ENCODE measurements around the gene PROM1.
A peak's percentile ranks its signal among the peaks of the same experiment; 100 is the strongest.

Gene PROM1

DNA sequence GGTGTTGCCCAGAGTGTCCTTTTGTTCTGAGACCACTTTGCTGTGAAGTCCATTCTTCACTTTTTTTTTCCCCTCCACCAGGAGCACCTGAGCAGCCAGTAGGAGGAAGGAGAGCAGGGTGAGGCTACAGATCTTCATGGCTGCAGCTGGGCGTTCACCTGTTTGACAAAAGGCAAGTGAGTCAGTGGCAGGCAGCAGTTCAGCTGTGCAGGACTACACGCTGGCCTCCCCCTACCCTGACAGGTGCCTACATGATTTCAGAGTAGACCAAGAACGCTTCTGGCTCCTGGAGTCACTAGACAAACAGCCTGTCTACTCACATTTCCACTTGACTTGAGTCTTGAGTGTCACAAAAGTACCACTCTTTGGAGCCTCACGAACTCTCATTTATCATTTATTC is 147.3 kb downstream of the PROM1 start:
- no peak for DNase-seq

DNA sequence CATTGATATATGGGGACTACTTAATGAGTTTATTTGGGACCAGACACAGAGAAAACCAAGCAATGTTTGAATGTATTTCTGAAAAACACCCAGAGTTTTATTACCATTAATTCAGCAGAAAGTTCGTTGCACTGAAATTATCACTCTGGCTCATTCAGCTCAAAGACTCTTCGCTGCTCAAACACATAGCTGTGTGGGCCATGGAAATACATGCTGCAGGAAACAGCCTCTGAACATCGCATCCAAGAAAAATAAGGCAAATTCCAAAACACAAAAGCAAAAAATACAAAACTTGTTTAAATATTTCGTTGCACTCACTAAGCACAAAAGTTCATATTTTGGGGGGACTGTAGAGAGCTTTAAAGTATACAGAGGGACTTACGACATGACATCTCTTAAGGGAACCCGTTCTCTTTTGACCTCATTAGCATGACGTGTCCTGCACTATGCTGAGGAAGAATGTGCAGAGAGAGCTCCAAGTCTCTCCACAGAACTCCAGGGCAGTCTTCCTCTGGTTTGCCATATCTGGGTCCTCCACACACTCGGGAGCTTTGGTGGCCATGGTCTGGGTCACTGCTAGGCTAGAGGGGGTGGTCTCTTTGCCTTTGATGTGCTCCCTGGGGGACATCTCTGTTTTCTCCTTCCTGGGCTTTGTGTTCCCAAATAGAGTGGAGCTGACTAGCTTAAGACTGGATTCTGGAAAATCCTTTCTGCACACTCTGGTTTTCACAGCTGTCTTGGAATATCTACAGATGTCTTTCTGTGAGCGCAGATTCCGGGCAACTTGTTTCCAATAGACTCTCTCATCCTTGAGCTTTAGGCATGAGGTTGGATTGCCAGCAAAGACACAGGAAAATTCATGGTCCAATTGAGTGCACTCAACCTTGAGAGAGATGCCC is 148.1 kb downstream of the PROM1 start:
- DNase-seq, result no peak

DNA sequence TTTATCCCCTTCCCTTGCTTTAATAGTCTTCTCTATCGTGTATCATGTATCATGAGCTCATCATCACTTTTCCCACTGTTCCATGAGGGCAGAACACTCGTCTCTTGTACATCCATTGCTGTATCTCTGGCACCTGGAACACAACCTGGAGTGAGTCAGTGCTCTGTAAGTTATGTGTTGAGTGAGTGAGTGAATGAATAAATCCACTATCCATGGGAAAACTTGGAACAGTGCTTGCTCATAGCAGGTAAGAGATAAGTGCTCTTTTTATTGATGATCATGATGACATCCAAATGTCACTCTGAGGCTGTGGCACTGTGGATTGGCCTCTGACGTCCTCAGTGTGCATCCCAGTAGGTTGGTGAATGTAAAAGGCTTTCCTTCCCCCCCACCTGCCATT is 149.6 kb downstream of the PROM1 start:
- DNase-seq, result no peak

DNA sequence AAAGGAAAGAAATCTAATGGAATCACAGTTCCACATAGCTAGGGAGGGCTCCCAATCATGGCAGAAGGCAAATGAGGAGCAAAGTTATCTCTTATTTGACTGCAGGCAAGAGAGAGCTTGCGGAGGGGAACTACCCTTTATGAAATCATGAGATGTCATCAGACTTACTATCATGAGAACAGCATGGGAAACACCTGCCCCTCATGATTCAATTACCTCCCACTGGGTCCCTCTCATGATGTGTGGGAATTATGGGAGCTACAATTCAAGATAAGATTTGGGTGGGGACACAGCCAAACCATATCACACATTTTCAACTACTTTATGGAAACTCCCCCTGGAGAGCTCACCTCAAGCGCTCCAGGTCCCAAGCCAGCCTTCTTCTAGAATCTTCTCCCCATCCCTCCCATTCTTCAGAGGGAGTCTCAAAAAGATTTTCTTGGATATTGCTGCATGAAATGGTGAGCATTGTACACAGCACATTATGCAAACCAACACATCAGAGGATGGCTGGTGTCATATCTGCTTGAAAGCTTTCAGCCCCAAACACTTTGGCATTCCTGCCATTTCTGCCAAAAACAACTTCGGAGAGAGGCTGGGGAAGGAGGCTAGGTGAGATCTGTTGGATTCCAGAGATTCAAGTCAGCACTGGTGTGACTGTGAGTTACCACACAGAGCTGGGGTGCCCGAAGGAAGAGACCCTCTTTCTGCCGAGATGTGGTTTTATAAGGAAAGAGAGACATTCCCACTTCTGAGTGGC is 152.2 kb downstream of the PROM1 start:
- DNase-seq, result no peak

DNA sequence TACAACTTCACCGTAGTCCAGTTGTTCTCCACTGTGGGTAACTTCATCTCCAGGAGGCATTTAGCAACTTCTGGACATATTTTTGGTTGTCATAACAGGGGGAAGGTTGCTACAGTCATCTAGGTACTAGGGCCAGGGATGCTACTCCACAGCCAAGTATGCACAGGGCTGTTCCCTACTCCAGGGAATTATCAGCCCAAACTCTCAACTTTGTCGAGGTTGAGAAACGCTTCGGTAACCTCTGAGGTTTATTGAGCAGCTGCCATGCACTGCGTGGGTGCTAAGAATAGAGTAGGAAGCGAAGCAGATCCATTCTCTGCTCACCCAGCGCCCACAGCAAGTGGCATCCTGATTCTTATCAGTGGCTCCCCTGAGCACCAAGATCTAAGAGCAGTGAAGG is 153.5 kb downstream of the PROM1 start:
- no peak for DNase-seq

DNA sequence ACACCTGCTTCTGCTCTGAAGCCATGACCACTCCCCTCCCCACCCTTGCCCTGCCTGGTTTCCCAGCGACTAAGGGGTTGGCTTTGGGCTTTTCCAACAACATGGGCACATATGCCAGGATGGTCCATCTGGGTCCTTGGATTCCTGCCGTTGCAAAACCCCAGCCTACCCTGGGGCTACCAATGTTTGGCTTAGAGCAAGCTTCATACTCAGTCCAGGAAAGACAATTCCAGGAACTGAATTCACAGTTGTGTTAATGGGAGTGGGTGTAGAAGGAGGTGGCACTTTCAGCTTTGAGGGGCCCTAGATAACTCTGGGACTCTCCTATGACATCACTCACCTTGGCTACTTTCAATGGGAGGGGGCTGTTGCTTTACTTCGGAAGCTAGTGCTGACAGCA is 154.3 kb downstream of the PROM1 start:
- no peak for DNase-seq

DNA sequence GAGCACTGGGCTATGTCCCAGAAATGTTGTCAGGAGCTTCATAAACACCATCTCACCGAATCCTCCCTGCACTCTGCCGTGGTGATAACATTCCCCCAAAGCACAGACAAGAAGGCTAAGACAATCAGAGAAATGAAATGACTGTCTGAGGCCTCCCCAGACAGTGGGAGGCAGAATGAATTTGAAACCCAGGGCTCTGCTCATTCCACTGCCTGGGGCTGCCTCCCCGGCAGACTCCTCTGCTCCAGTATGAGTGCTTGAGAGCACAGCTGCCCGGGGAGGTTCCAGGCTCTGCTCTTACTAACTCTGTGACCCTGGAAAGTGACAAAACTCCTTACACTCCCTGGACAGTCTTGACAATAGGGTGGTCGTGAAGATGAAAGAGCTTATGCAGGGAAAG is 154.9 kb downstream of the PROM1 start:
- no peak for DNase-seq

DNA sequence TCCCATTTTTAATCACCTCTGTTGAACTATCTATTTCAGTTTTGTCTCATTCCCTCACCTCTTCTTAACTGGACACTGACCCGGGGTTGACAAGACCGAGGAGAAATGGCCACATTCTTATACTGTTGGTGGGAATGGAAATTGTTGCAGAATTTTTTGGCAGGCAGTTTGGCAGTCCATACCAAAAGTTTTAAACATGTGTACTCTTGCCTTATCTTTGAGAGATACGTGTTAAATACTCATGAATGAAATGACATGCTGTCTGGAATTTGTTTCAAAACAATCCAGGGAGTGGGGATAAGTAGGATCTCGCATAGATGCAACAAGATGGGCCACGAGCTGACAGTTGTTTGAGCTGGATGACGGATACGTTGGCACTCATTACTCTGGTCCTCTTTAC is 157.3 kb downstream of the PROM1 start:
- DNase-seq, result no peak

DNA sequence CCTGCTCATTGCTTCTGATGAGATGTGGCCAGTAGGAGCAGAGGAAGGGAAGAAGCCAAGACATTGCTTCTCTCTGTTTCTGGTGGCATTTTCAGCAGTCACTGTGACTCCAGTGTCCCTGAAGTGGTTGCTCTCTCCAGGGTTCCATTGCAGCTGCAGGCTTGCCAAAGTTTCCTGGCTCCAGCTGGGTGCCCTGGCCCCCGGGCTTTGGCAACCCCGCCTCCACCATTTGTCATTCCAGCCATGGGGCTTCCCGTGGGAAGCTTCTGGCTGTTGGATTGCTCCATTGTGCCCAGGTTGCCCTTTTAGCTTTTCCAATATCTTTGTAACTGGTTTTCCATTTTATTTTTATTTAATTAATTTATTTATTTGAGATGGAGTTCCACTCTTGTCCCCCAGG is 158.0 kb downstream of the PROM1 start:
- DNase-seq, result no peak

DNA sequence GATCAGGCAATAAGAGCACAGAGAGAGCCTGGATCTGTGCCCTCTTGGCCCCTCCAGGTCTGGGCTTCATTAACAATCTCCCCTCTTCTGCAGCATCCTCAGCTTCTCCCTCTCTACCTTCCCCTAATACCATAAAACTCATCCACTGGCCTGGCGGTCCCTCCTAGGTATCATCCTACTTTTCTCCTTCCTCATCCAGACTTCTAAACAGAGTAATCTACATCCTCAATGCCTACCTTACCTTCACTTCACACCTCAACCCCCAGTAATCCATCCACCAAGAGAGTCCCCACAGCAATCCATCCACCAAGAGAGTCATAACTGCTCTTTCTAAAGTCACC is 162.3 kb downstream of the PROM1 start:
- no peak for DNase-seq

DNA sequence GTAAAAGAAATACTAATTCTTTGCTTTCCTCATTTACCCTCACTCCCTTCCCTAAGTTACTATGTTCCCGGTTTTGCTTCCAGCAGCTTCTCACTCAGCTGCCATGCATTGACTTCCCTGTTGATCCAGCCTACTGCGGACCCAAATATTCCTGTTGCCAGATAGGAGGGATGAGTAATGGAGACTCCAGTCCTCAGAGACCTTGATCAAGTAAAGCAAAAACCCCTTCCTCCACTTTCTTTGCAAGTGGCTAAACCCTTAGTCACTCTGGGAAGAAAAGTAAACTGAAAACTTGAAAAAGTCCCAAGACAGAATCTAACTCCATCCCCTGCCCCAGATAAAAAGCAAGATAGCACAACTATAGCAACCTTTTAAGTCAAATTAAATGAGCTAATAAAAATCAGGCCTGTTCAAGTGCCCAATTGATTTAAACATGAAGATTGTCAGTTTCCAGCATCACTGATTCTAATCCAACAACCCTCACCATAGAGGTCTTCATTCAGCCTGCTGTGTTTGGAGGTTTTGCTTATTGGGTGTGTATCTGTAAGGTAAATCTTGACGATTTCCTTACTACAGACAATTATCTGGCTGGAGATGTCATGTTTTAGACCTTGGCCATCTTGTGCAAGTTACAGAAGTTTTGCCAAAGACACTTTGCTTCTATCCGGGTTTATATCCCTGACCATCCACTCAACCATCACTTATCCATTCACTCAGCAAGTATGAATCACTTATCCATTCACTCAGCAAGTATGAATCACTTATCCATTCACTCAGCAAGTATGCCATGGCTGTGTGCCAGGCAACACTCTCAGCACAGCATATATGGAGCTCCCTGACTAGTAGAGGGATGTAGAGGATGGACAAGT is 162.9 kb downstream of the PROM1 start:
- DNase-seq, result peak; percentile 89

DNA sequence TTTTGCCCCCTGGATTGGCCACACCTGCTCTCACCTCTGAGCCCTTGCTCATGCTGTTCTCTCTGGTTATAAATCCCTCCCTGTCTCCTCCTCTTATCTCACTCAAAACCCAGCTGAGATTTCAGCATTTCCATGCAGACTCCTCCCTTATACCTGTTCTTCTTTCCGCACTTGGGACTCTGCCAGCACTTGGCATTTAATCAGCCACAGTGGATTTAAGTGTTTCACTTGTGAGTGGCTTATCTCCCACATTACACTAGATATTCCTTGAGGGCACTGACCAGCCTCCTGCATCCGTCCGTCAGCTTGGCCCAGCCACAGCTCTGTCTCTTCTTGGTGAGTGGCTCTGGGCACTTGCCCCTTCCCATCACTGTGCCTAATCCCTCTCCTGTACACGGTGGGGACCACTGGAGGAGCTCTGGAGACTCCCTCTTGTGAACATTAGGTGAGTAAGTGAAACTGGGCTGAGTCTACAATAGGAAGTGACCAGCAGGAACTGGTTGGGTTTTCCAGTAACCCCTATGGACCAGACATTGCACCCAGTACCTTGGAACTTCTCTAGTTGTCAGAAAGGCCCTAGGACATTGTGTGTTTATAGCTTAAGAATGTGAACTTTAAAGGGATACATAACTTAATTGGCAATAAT is 165.2 kb downstream of the PROM1 start:
- DNase-seq, result no peak
